Measurements from ENCODE around the gene PHF24.
A peak's percentile ranks its signal among the peaks of the same experiment; 100 is the strongest.

PHF24 gene

GRCh38 chr9:34983209-34983608, 25.1 kb downstream of the PHF24 start:
- DNase-seq (ENCODE audit: low read depth), result no peak

- DNase-seq (ENCODE audit: low read depth), result no peak
Measured at GRCh38 chr9:34984049-34984448, 26.0 kb downstream of the PHF24 start.

DNA sequence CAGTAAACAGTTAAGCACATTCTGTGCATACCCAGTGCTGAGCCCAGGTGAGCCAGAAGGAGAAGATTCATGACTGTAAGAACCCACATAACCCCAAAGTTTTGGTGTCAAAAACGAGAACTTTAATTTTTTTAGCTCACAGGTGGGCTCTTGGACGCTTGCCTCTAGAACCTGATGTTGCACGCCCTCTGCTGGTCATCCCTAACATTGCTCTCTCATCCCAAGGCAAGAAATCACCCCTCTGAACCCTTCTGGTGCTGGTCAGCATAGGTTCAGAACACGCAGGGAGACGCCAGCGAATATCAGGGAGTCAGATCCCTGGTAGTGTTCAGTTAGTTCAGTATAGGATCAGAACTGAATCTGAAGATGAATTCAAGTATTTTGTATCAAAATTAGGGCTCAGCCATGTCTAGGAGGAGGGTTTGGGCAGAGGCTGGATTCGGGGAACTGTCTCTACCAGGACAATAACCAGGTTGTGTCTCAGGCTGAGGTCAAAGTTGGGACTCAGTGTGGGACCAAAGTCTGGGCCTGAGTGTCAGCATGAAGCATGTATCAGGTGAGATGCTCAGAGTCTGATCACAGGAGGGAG, 27.3 kb downstream of the PHF24 start:
- DNase-seq (ENCODE audit: low read depth), result peak; percentile 49

DNA sequence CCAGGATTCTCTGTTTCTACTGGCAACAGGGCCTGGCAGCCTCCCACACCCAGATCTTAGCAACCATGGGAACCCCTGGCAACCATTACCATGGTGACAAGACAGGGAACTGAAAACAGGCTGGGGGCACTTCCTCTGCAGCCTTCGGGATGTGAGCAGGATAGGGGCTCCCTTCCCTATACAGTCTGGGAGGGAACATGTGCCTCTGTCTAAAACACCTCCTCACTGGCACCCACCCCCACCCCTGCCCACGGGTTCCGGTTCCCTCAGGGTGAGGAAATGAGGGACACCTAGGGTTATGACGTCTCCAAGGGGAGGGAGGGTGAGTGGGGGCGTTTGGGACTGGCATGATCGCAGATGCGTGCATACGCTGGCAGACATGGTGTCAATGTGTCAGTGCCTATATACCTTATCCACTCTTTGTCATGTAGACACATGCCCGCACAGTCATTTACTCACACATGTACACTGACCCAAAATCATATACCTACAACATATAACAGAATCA, 28.5 kb downstream of the PHF24 start:
- DNase-seq (ENCODE audit: low read depth), result no peak

- no peak for DNase-seq (ENCODE audit: low read depth)
Measured at GRCh38 chr9:34987160-34987901, 29.2 kb downstream of the PHF24 start.

DNA sequence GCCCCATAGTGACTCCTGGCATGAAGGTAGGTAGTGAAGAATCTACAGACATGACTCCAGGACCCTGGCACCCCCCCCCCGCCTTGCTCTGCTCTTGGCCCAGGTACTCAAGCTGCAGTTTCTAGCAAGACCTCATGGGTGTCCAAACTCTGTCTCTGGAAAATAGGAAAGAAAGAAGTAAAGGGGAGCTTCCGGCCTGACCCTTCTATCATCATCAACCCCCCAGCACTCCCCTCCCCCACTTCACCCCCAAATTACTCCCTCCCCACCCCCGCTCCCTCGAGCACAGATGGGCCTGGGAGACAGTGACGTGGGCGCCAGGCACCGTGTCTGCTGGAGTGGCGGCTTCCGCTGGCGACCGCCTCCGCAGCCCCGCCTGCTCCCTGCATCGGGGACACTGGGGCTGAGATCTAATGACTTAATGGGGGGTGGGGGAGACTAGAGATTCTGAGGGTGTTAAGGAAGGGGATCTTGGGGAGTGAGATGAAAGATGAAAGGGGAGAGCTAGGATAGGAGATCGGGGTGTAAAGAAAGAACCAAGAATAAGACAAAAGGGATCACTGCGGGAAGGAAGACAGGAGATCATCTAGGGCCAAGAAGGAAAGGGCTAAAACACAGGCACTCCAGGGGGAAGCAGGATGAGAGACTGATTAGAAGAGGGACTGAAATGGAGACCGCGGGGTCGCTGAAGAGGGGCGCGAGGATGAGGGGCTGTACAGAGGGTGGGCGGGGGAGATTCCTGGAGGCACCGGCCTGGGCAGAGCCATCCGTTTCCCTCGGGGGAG, 30.3 kb downstream of the PHF24 start:
- DNase-seq (ENCODE audit: low read depth), result no peak

DNA sequence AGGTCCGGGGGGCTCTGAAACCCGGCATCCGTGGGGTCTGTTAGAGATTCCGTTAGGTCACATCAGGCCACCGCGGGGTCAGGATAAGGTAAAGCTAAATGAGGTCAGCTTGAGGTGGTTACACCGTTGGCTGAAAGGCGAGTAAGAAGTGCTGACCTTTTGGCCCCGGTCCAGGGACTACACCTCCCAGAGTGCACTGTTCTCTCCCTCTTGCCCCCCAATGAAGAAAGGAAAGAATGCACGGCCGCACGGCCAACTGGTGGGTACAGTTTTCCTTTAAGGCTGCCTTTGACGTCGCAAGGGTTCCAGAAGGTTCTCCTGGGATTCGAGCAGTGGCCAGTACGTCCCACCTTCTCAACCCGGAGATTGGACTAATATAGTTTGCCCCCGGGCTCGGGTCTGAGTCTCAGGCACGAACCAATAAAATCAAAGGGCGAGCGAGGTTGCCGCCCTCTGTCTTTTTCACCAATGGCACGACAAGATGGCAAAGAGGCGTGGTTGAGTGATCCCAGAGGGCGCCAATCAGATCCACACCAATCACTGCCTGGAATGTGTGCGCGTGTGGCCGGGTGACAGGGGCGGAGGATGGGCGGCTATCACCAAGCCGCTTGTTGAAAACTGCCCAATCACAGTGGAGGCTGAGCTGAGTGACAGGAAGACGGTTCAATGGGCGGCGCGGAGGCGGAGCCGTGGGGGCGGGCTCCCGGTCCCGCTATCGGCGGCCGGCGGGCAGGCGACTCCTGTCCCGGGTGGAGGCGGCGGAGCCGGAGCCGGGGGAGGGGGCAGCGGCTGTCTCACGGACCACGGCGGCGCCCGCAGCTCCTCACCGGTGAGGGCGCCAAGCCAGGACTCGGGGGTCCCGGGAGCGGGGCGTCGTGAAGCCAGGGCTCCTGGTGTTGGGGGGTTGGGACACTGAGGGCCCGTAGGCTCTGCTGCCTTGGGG, 31.2 kb downstream of the PHF24 start, which contains the start of gene DNAJB5:
DNAJB5 (plus strand) TSS at position 743 of the 943 bp plus-strand sequence. CDS start 886 bp downstream, outside the sequence.
- peak; percentile 99 for DNase-seq (ENCODE audit: low read depth)

DNA sequence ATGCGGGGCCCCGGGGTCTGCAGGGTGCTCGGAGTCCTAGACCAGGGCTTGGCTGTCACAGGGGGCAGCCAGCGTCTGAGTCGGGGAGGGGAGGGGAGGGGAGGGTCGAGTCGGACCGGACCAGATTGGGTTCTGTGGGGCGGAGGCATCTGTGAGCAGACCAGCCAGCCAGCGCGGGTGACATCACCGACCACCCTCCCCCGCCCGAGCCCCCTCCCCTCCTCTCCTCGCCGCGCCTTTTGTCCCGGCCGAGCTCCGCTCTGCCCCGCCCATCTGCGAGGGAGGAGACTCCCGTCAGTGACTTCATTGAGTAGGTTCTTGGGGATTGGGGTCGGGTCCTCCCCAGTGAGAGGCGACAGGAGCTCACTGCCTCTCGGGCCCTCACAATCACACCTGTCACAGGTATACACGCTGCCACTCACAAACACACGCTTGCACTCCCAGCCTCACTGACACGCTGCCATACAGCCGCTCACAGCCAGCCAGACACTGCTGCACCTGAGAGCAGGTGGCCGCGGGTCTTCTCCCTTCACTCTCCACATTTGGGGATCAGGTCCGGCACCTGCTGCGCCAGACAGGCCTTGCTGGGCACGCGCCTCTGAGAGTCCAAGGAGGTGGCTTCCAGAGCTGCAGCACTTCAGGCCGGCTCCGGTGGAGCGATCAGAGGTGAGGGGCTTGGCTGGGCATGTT, 32.0 kb downstream of the PHF24 start:
- no peak for DNase-seq (ENCODE audit: low read depth)

GRCh38 chr9:34990908-34991606, 33.0 kb downstream of the PHF24 start:
- DNase-seq (ENCODE audit: low read depth), result no peak

GRCh38 chr9:34991607-34992375, 33.7 kb downstream of the PHF24 start:
- DNase-seq (ENCODE audit: low read depth), result no peak

GRCh38 chr9:34992376-34992951, 34.4 kb downstream of the PHF24 start:
- peak; percentile 86 for DNase-seq (ENCODE audit: low read depth)

- no peak for DNase-seq (ENCODE audit: low read depth)
Measured at GRCh38 chr9:34993502-34994259, 35.6 kb downstream of the PHF24 start.

GRCh38 chr9:34994260-34994899, 36.3 kb downstream of the PHF24 start:
- DNase-seq (ENCODE audit: low read depth), result peak; percentile 33

- no peak for DNase-seq (ENCODE audit: low read depth)
Measured at GRCh38 chr9:34994900-34995669, 37.0 kb downstream of the PHF24 start.

DNA sequence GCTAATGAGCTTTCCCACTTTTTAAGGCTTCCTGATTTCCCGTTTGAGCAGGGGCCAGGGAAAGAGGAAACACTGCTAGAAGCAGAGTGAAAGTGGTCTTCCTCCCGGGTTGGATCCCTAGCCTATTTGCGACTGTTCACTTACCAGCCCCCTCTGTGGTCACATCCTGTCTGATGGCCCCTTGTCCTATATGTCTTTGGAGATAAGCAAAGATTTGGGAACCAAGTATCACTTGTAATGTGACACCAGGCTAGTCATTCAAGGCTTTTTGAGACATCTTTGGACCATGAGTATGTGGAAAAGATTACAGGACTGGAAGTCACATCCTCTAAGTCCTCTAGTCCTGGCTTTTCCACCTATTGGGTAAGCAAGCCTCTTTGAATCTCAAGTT, 37.6 kb downstream of the PHF24 start:
- no peak for DNase-seq (ENCODE audit: low read depth)

GRCh38 chr9:34996181-34996904, 38.3 kb downstream of the PHF24 start:
- DNase-seq (ENCODE audit: low read depth), result no peak
